ENCODE data around the gene MED14. TPM values are rescaled to one million over a fixed set of nuclear protein-coding genes. Genes with fewer than 3 reads are reported as not detected.

Gene MED14
- total and polyA plus RNA-seq, 2 experiments from 2014 or later = 16.0 to 31.9 TPM

DNA sequence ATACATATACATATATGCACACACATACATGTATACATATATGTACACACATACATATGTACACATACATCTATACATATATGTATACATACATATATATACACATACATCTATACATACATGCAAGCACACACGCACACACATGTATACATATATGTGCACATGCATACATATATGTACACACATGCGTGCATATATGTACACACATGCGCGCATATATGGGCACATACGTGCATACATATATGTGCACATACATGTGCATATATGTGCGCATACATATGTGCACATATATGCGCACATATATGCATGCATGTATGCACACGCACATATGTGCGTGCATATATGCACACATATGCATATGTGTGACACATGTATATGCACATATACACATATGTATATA is 119.4 kb downstream of the MED14 start:
- H3K4me1 ChIP-seq (ENCODE audit: insufficient read depth) = no peaks in the 10 kb centered on the region
- no peak overlapping the region for H3K4me3 ChIP-seq
- H3K9me3 ChIP-seq (ENCODE audit: low read depth) = no peaks in the 10 kb centered on the region
- no peaks in the 10 kb centered on the region for H3K9me2 ChIP-seq (replicated peaks; ENCODE audit: insufficient read depth)
- no peak for TF ChIP-seq EZH2 (IDR thresholded peaks at IDR 0.05; ENCODE audit: borderline replicate concordance)
- TF ChIP-seq, protein P1, sequence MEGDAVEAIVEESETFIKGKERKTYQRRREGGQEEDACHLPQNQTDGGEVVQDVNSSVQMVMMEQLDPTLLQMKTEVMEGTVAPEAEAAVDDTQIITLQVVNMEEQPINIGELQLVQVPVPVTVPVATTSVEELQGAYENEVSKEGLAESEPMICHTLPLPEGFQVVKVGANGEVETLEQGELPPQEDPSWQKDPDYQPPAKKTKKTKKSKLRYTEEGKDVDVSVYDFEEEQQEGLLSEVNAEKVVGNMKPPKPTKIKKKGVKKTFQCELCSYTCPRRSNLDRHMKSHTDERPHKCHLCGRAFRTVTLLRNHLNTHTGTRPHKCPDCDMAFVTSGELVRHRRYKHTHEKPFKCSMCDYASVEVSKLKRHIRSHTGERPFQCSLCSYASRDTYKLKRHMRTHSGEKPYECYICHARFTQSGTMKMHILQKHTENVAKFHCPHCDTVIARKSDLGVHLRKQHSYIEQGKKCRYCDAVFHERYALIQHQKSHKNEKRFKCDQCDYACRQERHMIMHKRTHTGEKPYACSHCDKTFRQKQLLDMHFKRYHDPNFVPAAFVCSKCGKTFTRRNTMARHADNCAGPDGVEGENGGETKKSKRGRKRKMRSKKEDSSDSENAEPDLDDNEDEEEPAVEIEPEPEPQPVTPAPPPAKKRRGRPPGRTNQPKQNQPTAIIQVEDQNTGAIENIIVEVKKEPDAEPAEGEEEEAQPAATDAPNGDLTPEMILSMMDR (IDR thresholded peaks at IDR 0.05; ENCODE audit: poor library complexity) = no peak
- TF ChIP-seq EZH2phosphoT487 (IDR thresholded peaks at IDR 0.05; ENCODE audit: low read depth, severe bottlenecking, unreplicated experiment) = no peak
- H4K20me1 ChIP-seq (ENCODE audit: insufficient read depth, poor library complexity, severe bottlenecking) = no peaks in the 10 kb centered on the region
- DNase-seq (ENCODE audit: low spot score) = no peak
- no peak overlapping the region for H2AFZ ChIP-seq
- H3K79me2 ChIP-seq = no peaks in the 10 kb centered on the region
- no peak overlapping the region for H3K4me2 ChIP-seq
- 74% methylated on average over 9 of the region's 9 CpGs for WGBS (ENCODE audit: low lambda C conversion rate, missing lambda C conversion rate)
- no peaks in the 10 kb centered on the region for H3K36me3 ChIP-seq (replicated peaks; ENCODE audit: insufficient read depth, low read depth)
- no peak overlapping the region for H3K27ac ChIP-seq
- no peaks in the 10 kb centered on the region for H3K27me3 ChIP-seq

DNA sequence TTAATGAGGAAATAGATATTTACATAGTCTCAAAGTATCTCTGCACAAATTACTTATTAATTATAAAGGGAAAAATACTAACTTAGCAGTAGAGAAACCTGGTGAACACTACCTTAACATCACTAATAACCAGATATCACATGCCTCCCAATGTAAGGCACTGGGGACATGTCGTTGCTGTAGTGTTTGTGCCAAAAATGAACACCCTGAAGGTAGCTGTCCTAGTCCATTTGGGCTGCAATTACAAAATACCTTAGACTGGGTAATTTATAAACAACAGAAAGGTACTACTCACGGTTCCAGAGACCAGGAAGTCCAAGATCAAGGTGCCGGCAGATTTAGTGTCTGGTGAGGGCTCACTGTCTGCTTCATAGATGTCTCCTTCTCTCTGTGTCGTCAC is 122.8 kb downstream of the MED14 start:
- Histone ChIP-seq H3K4me2 (no peak overlapping the region), H3K9me3 (ENCODE audit: low read depth) (no peaks in the 10 kb centered on the region), H3K27me3 (no peaks in the 10 kb centered on the region), H3K4me3 (no peak overlapping the region), H3K4me1 (ENCODE audit: insufficient read depth) (no peaks in the 10 kb centered on the region), H3K36me3 (replicated peaks; ENCODE audit: insufficient read depth, low read depth) (no peaks in the 10 kb centered on the region), H4K20me1 (ENCODE audit: insufficient read depth, poor library complexity, severe bottlenecking) (no peaks in the 10 kb centered on the region), H3K27ac (no peak overlapping the region), H3K9me2 (replicated peaks; ENCODE audit: insufficient read depth) (no peaks in the 10 kb centered on the region), H2AFZ (no peak overlapping the region), H3K79me2 (no peaks in the 10 kb centered on the region)
- TF ChIP-seq, protein P1 (IDR thresholded peaks at IDR 0.05; ENCODE audit: poor library complexity) = no peak
- no peak for TF ChIP-seq EZH2phosphoT487 (IDR thresholded peaks at IDR 0.05; ENCODE audit: low read depth, severe bottlenecking, unreplicated experiment)
- no peak for TF ChIP-seq EZH2 (IDR thresholded peaks at IDR 0.05; ENCODE audit: borderline replicate concordance)
- WGBS (ENCODE audit: low lambda C conversion rate, missing lambda C conversion rate) = 65% methylated on average over 4 of the region's 4 CpGs
- DNase-seq (ENCODE audit: low spot score) = no peak

DNA sequence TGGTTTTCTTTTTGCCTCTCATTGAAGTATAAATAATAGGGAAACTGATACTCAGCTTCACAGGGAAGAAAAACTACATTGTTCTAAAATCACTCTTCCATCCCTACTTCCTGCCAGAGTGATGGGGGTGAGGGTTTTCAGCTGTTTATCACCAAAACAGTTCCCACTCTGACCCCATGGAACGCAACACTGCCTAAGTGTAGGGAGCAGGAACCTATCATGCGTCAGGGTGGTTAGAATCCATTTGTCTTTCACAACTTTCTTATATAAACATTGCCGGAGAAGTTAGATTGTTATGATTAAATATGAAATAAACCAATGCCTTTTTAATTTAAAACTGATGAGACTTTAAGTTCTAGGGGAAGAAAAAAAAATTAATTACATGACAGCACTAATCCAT is 128.0 kb downstream of the MED14 start:
- H2AFZ ChIP-seq = no peak overlapping the region
- no peaks in the 10 kb centered on the region for H3K79me2 ChIP-seq
- TF ChIP-seq, protein P1 (IDR thresholded peaks at IDR 0.05; ENCODE audit: poor library complexity) = no peak
- TF ChIP-seq EZH2phosphoT487 (IDR thresholded peaks at IDR 0.05; ENCODE audit: low read depth, severe bottlenecking, unreplicated experiment) = no peak
- no peak for TF ChIP-seq EZH2 (IDR thresholded peaks at IDR 0.05; ENCODE audit: borderline replicate concordance)
- no peaks in the 10 kb centered on the region for H3K9me2 ChIP-seq (replicated peaks; ENCODE audit: insufficient read depth)
- 86% methylated on average over 3 of the region's 3 CpGs for WGBS (ENCODE audit: low lambda C conversion rate, missing lambda C conversion rate)
- H3K9me3 ChIP-seq (ENCODE audit: low read depth) = no peaks in the 10 kb centered on the region
- no peaks in the 10 kb centered on the region for H3K4me1 ChIP-seq (ENCODE audit: insufficient read depth)
- H4K20me1 ChIP-seq (ENCODE audit: insufficient read depth, poor library complexity, severe bottlenecking) = no peaks in the 10 kb centered on the region
- no peak overlapping the region for H3K4me2 ChIP-seq
- no peak overlapping the region for H3K4me3 ChIP-seq
- no peak overlapping the region for H3K27ac ChIP-seq
- no peaks in the 10 kb centered on the region for H3K36me3 ChIP-seq (replicated peaks; ENCODE audit: insufficient read depth, low read depth)
- DNase-seq (ENCODE audit: low spot score) = no peak
- no peaks in the 10 kb centered on the region for H3K27me3 ChIP-seq

DNA sequence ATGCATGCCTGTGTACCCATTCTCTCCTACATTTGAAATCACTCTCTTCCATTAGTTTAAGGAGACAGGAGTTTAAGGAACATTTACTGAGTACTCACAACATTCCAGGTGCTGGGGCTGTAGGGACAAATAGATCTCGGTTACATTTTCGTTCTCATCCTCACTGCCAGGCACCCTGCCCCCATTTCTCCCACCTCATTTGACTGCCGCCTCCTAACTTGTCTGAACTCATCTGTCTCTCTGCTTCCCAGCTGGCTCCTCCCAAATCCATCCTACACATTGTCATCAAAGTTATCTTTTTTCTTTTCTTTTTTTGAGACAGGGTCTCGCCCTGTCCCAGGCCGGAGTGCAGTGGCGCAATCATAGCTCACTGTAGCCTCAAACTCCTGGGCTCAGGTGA is 131.9 kb downstream of the MED14 start:
- Histone ChIP-seq H3K27ac (no peak overlapping the region), H3K4me3 (no peak overlapping the region), H2AFZ (no peak overlapping the region), H3K79me2 (no peaks in the 10 kb centered on the region), H3K9me3 (ENCODE audit: low read depth) (no peaks in the 10 kb centered on the region), H3K4me1 (ENCODE audit: insufficient read depth) (no peaks in the 10 kb centered on the region), H3K4me2 (no peak overlapping the region), H3K36me3 (replicated peaks; ENCODE audit: insufficient read depth, low read depth) (peaks cover 4% of the 10 kb centered on the region), H4K20me1 (ENCODE audit: insufficient read depth, poor library complexity, severe bottlenecking) (no peaks in the 10 kb centered on the region), H3K9me2 (replicated peaks; ENCODE audit: insufficient read depth) (no peaks in the 10 kb centered on the region), H3K27me3 (no peaks in the 10 kb centered on the region)
- DNase-seq (ENCODE audit: low spot score) = no peak
- 92% methylated on average over 6 of the region's 6 CpGs for WGBS (ENCODE audit: low lambda C conversion rate, missing lambda C conversion rate)
- TF ChIP-seq EZH2 (IDR thresholded peaks at IDR 0.05; ENCODE audit: borderline replicate concordance) = no peak
- TF ChIP-seq, protein P1 (IDR thresholded peaks at IDR 0.05; ENCODE audit: poor library complexity) = no peak
- no peak for TF ChIP-seq EZH2phosphoT487 (IDR thresholded peaks at IDR 0.05; ENCODE audit: low read depth, severe bottlenecking, unreplicated experiment)
